GM19099 (cell line): ENCODE data around the gene RAD1.

Source experiments
- POLR2A ChIP-seq: IDR thresholded peaks from 3 replicates; pipeline ENCODE4 v1.6.1; 2011; ENCODE audit warnings: low read depth; ENCODE audit not compliant: insufficient read length; ENCODE audit errors: extremely low read depth

RAD1 gene

GRCh38 chr5:34857161-34857560, 58.1 kb downstream of the RAD1 start:
- TF ChIP-seq POLR2A, result no peak
